GM12864 (cell line): ENCODE data around the gene SPARC.

Experiments
- DNase-seq: peaks from one replicate; pipeline ENCODE4 v3.0.0-alpha.2; 2011; ENCODE audit warnings: low read depth
- H3K4me3 ChIP-seq: 2 replicates; pipeline ENCODE4 v1.5.1; 2011; ENCODE audit warnings: mild to moderate bottlenecking, low read depth, low read length, control low read depth
- TF ChIP-seq, protein P1 (sequence below): IDR thresholded peaks from 2 replicates; pipeline ENCODE4 v1.5.1; 2011; ENCODE audit warnings: low read depth, mild to moderate bottlenecking, moderate library complexity, low read length, control low read depth, inconsistent platforms; ENCODE audit errors: missing control alignments

SPARC gene

DNA sequence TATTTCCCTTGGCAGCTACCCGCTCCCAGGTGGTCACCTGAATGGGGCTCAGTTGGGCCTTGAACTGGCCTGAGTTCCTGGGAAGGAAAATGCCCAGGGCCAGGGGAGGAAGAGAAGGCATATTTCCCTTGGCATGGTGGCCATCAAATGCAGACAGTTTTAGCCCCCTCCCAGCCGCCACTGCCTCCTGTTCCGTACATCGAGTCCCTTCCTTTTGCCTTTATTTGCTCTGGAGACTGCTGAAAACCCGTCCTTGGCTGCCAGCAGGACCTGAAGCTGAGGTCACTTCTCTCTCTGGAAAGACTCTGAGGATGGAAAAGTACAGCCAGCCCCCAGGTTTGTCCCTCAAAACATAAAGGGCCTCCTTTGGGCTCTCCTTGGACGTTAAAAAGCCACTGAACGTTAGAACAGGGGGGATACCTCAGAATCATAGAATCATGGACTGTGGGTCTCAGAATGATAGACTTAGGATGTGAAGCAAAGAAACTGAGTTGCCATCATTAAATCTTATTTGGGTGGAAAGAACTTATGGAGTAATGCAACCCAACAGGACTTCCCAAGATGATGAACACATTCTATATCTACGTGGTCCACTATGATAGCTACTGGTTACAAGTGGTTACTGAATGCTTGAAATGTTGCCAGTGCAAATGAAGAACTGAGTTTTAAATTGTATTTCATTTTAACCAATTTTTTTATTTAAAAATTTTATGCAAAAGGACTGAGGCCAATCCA lies 7.1 kb downstream of the SPARC start:
- H3K4me3 ChIP-seq = no peak overlapping the region
- TF ChIP-seq, protein P1, sequence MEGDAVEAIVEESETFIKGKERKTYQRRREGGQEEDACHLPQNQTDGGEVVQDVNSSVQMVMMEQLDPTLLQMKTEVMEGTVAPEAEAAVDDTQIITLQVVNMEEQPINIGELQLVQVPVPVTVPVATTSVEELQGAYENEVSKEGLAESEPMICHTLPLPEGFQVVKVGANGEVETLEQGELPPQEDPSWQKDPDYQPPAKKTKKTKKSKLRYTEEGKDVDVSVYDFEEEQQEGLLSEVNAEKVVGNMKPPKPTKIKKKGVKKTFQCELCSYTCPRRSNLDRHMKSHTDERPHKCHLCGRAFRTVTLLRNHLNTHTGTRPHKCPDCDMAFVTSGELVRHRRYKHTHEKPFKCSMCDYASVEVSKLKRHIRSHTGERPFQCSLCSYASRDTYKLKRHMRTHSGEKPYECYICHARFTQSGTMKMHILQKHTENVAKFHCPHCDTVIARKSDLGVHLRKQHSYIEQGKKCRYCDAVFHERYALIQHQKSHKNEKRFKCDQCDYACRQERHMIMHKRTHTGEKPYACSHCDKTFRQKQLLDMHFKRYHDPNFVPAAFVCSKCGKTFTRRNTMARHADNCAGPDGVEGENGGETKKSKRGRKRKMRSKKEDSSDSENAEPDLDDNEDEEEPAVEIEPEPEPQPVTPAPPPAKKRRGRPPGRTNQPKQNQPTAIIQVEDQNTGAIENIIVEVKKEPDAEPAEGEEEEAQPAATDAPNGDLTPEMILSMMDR = no peak
- DNase-seq = no peak

DNA sequence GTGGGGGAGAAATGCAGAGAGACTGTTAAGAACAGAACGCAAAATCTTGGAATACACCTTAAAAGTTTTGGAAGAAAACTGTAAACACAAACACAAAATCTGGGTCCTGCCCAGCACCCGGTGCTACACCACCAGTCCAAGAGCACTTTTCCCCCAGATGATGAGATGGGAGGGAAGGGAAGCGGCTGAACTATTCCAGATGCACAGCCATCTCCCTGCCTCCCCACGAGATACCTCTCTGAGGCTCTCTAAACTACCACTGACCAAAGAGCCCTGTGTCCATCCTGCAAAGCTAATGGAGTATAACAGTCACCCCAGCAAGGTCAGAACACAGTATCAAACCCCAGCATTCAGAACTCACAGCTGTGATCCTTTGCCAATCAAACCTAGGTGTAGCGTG lies 8.0 kb downstream of the SPARC start:
- H3K4me3 ChIP-seq = no peak overlapping the region
- TF ChIP-seq, protein P1 = no peak
- DNase-seq = no peak

DNA sequence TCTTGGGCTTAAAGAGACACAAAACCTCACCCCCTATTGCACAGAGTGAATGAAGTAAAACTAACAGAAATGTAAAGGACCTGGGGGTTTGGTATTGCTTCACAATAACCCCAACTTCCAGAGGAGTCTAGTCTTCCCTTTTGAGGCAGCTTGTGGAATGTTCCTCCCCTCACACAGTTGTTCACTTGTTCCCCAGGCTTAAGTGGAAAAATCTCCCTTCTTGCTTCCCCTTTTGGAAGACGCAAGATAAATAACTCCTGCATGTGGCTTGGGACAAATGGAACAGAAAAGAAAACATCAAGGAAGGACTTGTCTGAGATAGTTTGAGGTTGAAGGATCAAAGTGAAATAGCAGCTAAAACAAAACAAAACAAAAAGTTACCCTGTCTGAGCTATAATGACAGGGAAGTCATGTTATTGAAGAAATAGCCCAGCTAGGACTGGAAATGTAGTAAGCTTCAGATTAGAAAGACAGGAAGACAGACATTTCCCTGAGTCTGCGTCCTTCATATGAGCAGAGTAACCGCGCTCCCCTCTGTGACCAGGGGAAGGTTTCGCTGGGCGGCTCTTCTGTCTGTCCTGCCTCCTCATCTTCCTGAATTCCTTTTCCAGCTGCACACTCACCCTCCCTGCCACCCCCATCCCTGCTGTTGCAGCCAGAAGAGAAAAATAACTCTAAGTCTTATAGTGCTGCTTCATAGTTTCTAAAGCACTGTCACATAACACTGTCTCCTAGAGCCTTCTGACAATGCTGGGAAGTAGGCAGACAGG lies 8.8 kb downstream of the SPARC start:
- H3K4me3 ChIP-seq = no peak overlapping the region
- no peak for DNase-seq

DNA sequence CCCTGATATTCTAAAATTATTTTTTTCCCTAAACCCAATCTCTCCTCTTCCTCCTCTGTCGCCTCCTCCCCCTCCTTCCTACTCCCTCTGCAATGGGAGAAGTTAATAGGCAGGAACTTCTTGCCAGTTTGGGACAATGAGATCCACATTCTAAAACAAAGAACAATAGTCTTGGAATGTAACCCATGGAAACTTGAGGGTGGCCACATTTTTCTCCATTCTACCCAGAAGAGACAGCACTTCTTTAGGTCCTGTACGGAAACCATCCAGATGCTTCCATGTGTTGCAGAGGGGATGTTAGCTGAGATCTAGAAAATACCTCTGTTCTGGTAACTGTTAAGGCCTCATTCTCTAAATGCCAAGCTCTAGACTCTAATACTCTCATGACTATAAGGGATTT lies 10.0 kb downstream of the SPARC start:
- no peak for DNase-seq
- no peak overlapping the region for H3K4me3 ChIP-seq
- TF ChIP-seq, protein P1 = no peak

More for the DNA sequence above, 8.8 kb downstream of the SPARC start:
- TF ChIP-seq, protein P1 = no peak

DNA sequence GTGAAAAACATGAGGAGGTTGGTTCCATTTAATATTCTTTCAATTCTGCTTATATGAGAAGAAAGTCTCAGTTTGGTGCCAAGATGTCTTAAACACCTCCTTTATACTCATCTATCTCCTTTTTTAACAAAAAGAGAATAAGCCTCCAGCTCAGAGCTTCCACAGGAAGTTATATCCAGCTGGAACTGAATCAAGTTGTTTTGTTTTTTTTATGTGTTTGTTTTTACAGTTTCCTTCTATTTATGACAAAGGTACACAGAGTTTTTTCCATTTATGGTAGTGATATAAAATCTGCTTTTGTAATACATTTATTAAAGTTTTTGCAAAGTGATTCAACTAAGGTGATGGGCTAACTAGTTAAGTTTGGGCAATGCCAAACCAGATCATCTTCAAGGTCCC lies 10.4 kb downstream of the SPARC start:
- TF ChIP-seq, protein P1 = no peak
- no peak for DNase-seq
- no peak overlapping the region for H3K4me3 ChIP-seq

DNA sequence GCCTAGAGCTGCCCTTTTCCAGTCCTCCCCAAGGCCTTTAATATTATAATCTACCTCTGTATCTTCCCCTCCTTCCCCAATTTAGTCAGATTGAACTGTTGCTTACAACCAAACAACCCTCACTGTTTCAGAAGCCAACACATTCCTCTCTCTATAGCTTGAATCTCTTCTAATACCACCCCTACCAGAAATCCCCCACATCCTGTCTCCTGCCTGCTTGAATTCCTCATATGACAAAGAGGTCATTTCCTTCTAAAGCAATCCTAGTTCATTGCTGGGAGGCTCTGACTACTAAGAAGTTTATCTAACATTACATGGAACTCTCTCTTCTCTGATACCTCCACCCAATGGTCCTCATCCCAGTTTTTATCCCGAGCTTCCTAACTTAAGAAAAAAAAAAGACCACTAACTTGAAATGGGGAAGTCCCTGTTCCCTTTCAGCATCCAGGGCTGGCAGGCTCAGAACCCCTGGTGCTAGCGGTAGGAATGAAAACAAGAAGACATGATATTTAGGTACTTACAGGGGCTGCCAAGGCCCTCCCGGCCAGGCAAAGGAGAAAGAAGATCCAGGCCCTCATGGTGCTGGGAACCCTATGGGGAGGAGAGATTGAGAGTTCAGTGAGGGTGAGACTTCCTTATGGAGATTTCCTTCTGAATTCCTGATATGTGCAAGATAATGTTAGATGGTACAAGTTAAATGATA lies 11.0 kb downstream of the SPARC start:
- DNase-seq = no peak
- TF ChIP-seq, protein P1 = no peak
- H3K4me3 ChIP-seq = no peak overlapping the region
